Activated T-helper 2 cell treated with anti-CD3 and anti-CD28 coated beads, Interferon-gamma antibody, Interleukin-2, Interleukin-4, amounts not matched to agents 10 μg/mL and 5 μg/mL and 100 μg/mL, durations not matched to agents 14 hours and 24 hours and 36 hours (primary cell): ENCODE measurements around the gene CCDC83. TPM values are rescaled to one million over a fixed set of nuclear protein-coding genes. Genes with fewer than 3 reads are reported as not detected.

Experiments used
- DNase-seq: peaks from one replicate; pipeline ENCODE4 v3.0.0; 2021; ENCODE audit warnings: low spot score
- H3K27ac Mint-ChIP-seq: one replicate; pipeline ENCODE4 v1.8.0; 2021; ENCODE audit warnings: mixed read lengths
- H3K27me3 Mint-ChIP-seq: one replicate; pipeline ENCODE4 v1.8.0; 2021; ENCODE audit warnings: low read depth, mixed read lengths
- H3K36me3 Mint-ChIP-seq: one replicate; pipeline ENCODE4 v1.8.0; 2021; ENCODE audit warnings: low read depth, mixed read lengths
- H3K4me1 Mint-ChIP-seq: one replicate; pipeline ENCODE4 v1.8.0; 2021; ENCODE audit warnings: low read depth, mixed read lengths
- H3K4me3 Mint-ChIP-seq: one replicate; pipeline ENCODE4 v1.8.0; 2021; ENCODE audit warnings: low read depth, mild to moderate bottlenecking, moderate library complexity, mixed read lengths
- H3K9me3 Mint-ChIP-seq: one replicate; pipeline ENCODE4 v1.8.0; 2021; ENCODE audit warnings: mixed read lengths
- intact Hi-C: fragments of 100-400 bp; cut with micrococcal nuclease; formaldehyde crosslinking; loops from one replicate; pipeline ENCODE4 v1.15.1; 2023
- total RNA-seq: library from RNA; stranded (reverse); gene quantifications from 2 replicates; pipeline ENCODE4 v1.2.3, GENCODE V29; 2022

CCDC83 gene
- total RNA-seq, 1 donor from 2014 or later = not detected

- peaks cover 29% of the 10 kb centered on the region for H3K27me3 Mint-ChIP-seq
- H3K9me3 Mint-ChIP-seq = no peaks in the 10 kb centered on the region
- no peak overlapping the region for H3K4me3 Mint-ChIP-seq
- H3K4me1 Mint-ChIP-seq = no peaks in the 10 kb centered on the region
- DNase-seq = no peak
- H3K36me3 Mint-ChIP-seq = no peaks in the 10 kb centered on the region
- no peak overlapping the region for H3K27ac Mint-ChIP-seq
- intact Hi-C loops = no loop called here
Measured at GRCh38 chr11:85866137-85866827, 11.1 kb downstream of the CCDC83 start.

- peaks cover 18% of the 10 kb centered on the region for H3K27me3 Mint-ChIP-seq
Measured at GRCh38 chr11:85867751-85868150, 12.6 kb downstream of the CCDC83 start.

GRCh38 chr11:85869781-85870180 lies 14.6 kb downstream of the CCDC83 start:
- no peak for DNase-seq
- Mint-ChIP-seq H3K9me3 (no peaks in the 10 kb centered on the region), H3K27me3 (peaks cover 5% of the 10 kb centered on the region), H3K27ac (no peak overlapping the region), H3K4me3 (no peak overlapping the region), H3K36me3 (no peaks in the 10 kb centered on the region), H3K4me1 (peaks cover 10% of the 10 kb centered on the region)
- intact Hi-C loops = no loop called here

More at GRCh38 chr11:85867751-85868150, 12.6 kb downstream of the CCDC83 start:
- intact Hi-C loops = no loop called here
- H3K4me1 Mint-ChIP-seq = no peaks in the 10 kb centered on the region
- H3K36me3 Mint-ChIP-seq = no peaks in the 10 kb centered on the region
- no peak for DNase-seq
- no peak overlapping the region for H3K4me3 Mint-ChIP-seq
- no peaks in the 10 kb centered on the region for H3K9me3 Mint-ChIP-seq
- no peak overlapping the region for H3K27ac Mint-ChIP-seq

GRCh38 chr11:85874265-85874664 lies 19.1 kb downstream of the CCDC83 start:
- no peak overlapping the region for H3K4me3 Mint-ChIP-seq
- intact Hi-C loops = no loop called here
- H3K9me3 Mint-ChIP-seq = no peaks in the 10 kb centered on the region
- no peak for DNase-seq
- peaks cover 5% of the 10 kb centered on the region for H3K27me3 Mint-ChIP-seq
- H3K4me1 Mint-ChIP-seq = peaks cover 19% of the 10 kb centered on the region
- H3K27ac Mint-ChIP-seq = no peak overlapping the region
- H3K36me3 Mint-ChIP-seq = no peaks in the 10 kb centered on the region

GRCh38 chr11:85875505-85875904 lies 20.3 kb downstream of the CCDC83 start:
- no peaks in the 10 kb centered on the region for H3K9me3 Mint-ChIP-seq
- no peak for DNase-seq
- H3K4me1 Mint-ChIP-seq = peaks cover 19% of the 10 kb centered on the region
- H3K27ac Mint-ChIP-seq = peak overlapping the region; percentile 10
- no peak overlapping the region for H3K4me3 Mint-ChIP-seq
- H3K27me3 Mint-ChIP-seq = peaks cover 8% of the 10 kb centered on the region
- intact Hi-C loops = no loop called here
- H3K36me3 Mint-ChIP-seq = no peaks in the 10 kb centered on the region

DNA sequence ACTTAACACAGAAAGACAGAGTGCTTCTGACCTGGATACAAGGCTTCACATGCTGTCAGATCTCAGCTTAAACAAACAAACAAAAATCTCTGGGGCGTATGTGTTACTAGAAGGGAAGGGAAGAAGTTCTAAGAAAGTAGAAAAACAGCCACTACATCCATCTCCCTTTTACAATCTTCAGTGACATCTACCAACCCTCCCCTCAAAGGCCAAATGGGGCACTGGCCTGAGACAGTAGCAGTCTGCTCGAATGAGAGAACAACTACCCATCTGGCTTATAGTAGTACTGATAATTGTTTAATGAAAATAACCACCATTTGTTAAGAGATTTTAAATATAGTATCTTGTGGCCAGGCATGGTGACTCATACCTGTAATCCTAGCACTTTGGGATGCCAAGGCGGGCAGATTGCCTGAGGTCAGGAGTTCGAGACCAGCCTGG lies 29.4 kb downstream of the CCDC83 start:
- Mint-ChIP-seq H3K27me3 (peaks cover 5% of the 10 kb centered on the region), H3K9me3 (no peaks in the 10 kb centered on the region), H3K36me3 (no peaks in the 10 kb centered on the region), H3K4me1 (no peaks in the 10 kb centered on the region), H3K27ac (no peak overlapping the region), H3K4me3 (no peak overlapping the region)
- DNase-seq = no peak
- intact Hi-C loops = no loop called here

GRCh38 chr11:85886089-85887056 lies 31.2 kb downstream of the CCDC83 start:
- no peak overlapping the region for H3K4me3 Mint-ChIP-seq
- DNase-seq = no peak
- H3K9me3 Mint-ChIP-seq = no peaks in the 10 kb centered on the region
- H3K36me3 Mint-ChIP-seq = no peaks in the 10 kb centered on the region
- H3K27me3 Mint-ChIP-seq = peaks cover 3% of the 10 kb centered on the region
- no peak overlapping the region for H3K27ac Mint-ChIP-seq
- no peaks in the 10 kb centered on the region for H3K4me1 Mint-ChIP-seq
- intact Hi-C loops = no loop called here

DNA sequence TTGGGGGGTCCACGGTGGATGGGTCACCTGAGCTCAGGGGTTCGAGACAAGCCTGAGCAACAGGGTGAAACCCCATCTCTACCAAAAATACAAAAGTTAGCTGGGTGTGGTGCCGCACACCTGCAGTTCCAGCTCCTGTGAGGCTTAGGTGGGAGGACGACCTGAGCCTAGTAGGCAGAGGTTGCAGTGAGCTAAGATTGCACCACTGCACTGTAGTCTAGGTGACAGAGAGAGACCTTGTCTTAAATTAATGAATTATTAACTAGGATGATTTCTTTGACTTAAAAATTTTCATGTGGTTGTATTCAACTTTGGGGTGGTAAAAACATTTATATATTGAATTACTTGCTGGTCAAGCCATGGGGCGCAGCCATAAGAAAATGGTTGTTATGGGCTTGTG lies 33.9 kb downstream of the CCDC83 start:
- Mint-ChIP-seq H3K9me3 (no peaks in the 10 kb centered on the region), H3K4me3 (no peak overlapping the region), H3K4me1 (no peaks in the 10 kb centered on the region), H3K27ac (no peak overlapping the region), H3K36me3 (no peaks in the 10 kb centered on the region), H3K27me3 (no peaks in the 10 kb centered on the region)
- intact Hi-C loops = no loop called here
- DNase-seq = no peak

DNA sequence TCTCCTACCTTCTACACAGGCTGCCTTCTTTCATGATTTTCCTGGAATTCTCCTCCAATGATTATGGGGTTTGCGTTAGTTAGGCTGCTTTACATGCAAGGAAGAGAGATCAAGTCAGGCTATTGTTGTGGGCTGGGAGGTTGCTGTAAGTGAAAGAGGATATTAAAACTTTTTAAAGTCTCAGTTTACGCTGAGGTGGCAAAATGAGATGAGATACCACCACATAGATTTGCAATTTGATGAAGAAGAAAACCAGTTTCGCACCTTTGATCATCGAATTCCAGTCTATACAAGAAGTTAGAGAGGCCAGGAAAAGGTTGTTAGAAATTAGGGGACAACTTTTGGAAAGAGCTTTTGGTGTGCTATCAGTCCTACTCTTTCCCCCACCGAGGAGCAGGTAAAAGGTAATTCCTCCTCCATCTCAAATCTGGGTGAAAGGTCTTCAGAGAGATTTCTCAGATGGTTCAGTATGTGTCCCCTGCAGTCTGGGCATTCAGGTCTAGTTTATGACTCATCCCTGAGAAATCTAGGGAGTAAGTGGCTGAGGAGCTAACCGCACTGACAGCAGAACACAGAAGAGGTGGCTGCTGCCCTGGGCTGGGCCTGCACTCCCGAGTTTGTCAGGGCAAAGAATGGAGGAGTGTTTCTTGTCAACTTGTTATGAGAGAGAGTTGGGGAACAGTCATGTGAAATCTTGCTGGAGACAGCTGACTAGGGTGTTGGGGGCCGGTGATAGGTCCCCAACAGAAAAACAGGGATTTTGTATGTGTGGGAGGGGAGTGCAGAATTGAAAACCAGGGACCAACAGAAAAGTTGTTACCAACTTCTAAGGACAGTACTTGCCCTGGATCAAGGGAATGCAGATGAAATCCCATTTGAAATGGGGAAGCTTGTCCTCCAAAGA lies 34.7 kb downstream of the CCDC83 start:
- no peaks in the 10 kb centered on the region for H3K36me3 Mint-ChIP-seq
- no peak overlapping the region for H3K27ac Mint-ChIP-seq
- DNase-seq = no peak
- H3K27me3 Mint-ChIP-seq = no peaks in the 10 kb centered on the region
- H3K4me3 Mint-ChIP-seq = no peak overlapping the region
- intact Hi-C loops = no loop called here
- H3K9me3 Mint-ChIP-seq = no peaks in the 10 kb centered on the region
- no peaks in the 10 kb centered on the region for H3K4me1 Mint-ChIP-seq

GRCh38 chr11:85893395-85893794 lies 38.2 kb downstream of the CCDC83 start:
- Mint-ChIP-seq H3K27ac (no peak overlapping the region), H3K4me1 (no peaks in the 10 kb centered on the region), H3K4me3 (no peak overlapping the region), H3K36me3 (no peaks in the 10 kb centered on the region), H3K9me3 (no peaks in the 10 kb centered on the region), H3K27me3 (peaks cover 1% of the 10 kb centered on the region)
- no peak for DNase-seq
- intact Hi-C loops = no loop called here

DNA sequence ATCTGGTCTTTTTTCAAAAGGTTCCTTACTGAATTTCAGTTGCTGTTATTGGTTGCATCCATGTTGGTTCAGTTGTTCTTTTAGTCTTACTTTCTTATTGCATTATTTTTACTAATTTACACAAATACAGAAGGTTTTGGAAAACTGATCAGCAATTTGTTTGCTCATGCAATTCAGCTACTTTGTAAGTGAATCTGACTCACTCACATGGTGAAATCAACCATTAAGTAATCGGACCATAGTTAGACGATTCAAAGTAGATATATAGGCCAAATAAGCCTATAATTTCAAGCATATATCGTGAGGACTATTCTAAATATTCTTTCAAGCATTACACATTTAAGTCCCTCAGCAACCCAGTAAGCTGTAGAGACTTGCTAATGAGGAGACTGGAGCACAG lies 41.7 kb downstream of the CCDC83 start:
- Mint-ChIP-seq H3K9me3 (no peaks in the 10 kb centered on the region), H3K36me3 (no peaks in the 10 kb centered on the region), H3K4me1 (no peaks in the 10 kb centered on the region), H3K27me3 (peaks cover 5% of the 10 kb centered on the region), H3K4me3 (no peak overlapping the region), H3K27ac (no peak overlapping the region)
- DNase-seq = no peak
- intact Hi-C loops = no loop called here

GRCh38 chr11:85898456-85898855 lies 43.3 kb downstream of the CCDC83 start:
- Mint-ChIP-seq H3K27me3 (peaks cover 5% of the 10 kb centered on the region), H3K36me3 (no peaks in the 10 kb centered on the region), H3K27ac (no peak overlapping the region), H3K9me3 (no peaks in the 10 kb centered on the region), H3K4me3 (no peak overlapping the region), H3K4me1 (no peaks in the 10 kb centered on the region)
- intact Hi-C loops = no loop called here
- DNase-seq = no peak
